Lower leg skin (tissue), 4 donors: ENCODE results near the gene AFF4. TPM values are rescaled to one million over a fixed set of nuclear protein-coding genes. Genes with fewer than 3 reads are reported as not detected.
"Not testable (repeated sequence)": the region's sequence is repeated elsewhere in the genome, so short reads cannot be mapped to it uniquely, and the experiment has no call there.

Experiments used
- DNase-seq, 2 donors: peaks; one replicate each; pipeline ENCODE4 v3.0.0-alpha.2; 2019; ENCODE audit warnings: low spot score in 2 of 2
- H3K4me3 ChIP-seq: fragments of 200-600 bp; sonication (generic); 2 replicates; pipeline ENCODE4 v1.5.1; 2017; ENCODE audit warnings: mild to moderate bottlenecking, low read depth; ENCODE audit not compliant: poor library complexity, severe bottlenecking
- POLR2A ChIP-seq, 2 donors: fragments of 450-650 bp; IDR thresholded peaks; one replicate each; pipeline ENCODE4 v1.6.1; 2016 to 2017; ENCODE audit warnings: antibody characterized with exemption in 2 of 2, mild to moderate bottlenecking in 1 of 2, moderate library complexity in 1 of 2
- WGBS, 2 donors: methylation state at CpG; one replicate each; pipeline ENCODE4 v1.1.5; 2018; 5-methylcytosine and 5-hydroxymethylcytosine counted together
- intact Hi-C: fragments of 100-400 bp; cut with DNase I; formaldehyde crosslinking; loops from one replicate; pipeline ENCODE4 v1.15.0; 2023; ENCODE audit warnings: low total_unique reads
- total RNA-seq, 4 donors: library from RNA; depleted of rRNA; stranded (reverse); fragments of >200 nt; gene quantifications; one replicate each; pipeline ENCODE4 v1.1.0, GENCODE V29; 2016
- TF ChIP-seq, protein P1 (sequence below), 3 donors: fragments of 450-650 bp; IDR thresholded peaks; one replicate each; pipeline ENCODE4 v1.5.1; 2016; ENCODE audit warnings: antibody characterized with exemption in 3 of 3, mild to moderate bottlenecking in 3 of 3, moderate library complexity in 2 of 3

The AFF4 gene
- total RNA-seq, 4 donors from 2014 or later, result 47.9 to 79.2 (median 57.9) TPM

DNA sequence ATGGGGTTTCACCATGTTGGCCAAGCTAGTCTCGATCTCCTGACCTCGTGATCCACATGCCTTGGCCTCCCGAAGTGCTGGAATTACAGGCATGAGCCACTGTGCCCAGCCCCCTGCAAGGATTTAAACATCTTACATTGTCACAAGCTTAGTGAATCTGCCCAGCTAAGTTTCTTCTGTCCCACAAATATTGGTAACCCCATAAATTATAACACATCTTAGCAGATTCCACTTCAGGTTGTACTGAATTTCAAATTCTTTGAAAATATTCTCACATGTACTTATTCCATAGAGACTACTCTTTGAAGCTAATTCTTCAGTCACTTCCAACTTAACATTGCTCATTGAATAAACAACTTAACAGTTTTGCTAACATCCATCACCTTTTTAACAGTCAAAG, 13.4 kb upstream of the AFF4 start:
- no peak for TF ChIP-seq POLR2A (IDR thresholded peaks at IDR 0.05)
- TF ChIP-seq, protein P1, sequence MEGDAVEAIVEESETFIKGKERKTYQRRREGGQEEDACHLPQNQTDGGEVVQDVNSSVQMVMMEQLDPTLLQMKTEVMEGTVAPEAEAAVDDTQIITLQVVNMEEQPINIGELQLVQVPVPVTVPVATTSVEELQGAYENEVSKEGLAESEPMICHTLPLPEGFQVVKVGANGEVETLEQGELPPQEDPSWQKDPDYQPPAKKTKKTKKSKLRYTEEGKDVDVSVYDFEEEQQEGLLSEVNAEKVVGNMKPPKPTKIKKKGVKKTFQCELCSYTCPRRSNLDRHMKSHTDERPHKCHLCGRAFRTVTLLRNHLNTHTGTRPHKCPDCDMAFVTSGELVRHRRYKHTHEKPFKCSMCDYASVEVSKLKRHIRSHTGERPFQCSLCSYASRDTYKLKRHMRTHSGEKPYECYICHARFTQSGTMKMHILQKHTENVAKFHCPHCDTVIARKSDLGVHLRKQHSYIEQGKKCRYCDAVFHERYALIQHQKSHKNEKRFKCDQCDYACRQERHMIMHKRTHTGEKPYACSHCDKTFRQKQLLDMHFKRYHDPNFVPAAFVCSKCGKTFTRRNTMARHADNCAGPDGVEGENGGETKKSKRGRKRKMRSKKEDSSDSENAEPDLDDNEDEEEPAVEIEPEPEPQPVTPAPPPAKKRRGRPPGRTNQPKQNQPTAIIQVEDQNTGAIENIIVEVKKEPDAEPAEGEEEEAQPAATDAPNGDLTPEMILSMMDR (IDR thresholded peaks at IDR 0.05), result no peak
- DNase-seq, result no peak
- intact Hi-C loops, result no loop called here
- no peak overlapping the region for H3K4me3 ChIP-seq
- WGBS, 2 donors, result 89 to 100% methylated on average over 3 of the region's 3 CpGs

DNA sequence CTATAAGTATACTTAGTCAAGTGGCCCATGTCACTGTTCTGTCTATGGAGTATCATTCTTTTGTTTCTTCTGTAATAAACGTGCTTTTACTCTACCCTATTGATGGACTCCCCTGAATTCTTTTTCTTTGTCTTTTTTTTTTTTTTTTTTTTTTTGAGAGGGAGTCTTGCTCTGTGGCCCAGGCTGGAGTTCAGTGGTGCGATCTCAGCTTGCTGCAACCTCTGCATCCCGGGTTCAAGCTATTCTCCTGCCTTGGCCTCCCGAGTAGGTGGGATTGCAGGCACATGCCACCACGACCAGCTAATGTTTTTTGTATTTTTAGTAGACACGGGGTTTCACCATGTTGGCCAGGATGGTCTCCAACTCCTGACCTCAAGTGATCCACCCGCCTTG, 9.0 kb upstream of the AFF4 start:
- H3K4me3 ChIP-seq, DNase-seq, intact Hi-C loops: not testable (repeated sequence)
- WGBS, 2 donors, result 90 to 94% methylated on average over 7 of the region's 7 CpGs

DNA sequence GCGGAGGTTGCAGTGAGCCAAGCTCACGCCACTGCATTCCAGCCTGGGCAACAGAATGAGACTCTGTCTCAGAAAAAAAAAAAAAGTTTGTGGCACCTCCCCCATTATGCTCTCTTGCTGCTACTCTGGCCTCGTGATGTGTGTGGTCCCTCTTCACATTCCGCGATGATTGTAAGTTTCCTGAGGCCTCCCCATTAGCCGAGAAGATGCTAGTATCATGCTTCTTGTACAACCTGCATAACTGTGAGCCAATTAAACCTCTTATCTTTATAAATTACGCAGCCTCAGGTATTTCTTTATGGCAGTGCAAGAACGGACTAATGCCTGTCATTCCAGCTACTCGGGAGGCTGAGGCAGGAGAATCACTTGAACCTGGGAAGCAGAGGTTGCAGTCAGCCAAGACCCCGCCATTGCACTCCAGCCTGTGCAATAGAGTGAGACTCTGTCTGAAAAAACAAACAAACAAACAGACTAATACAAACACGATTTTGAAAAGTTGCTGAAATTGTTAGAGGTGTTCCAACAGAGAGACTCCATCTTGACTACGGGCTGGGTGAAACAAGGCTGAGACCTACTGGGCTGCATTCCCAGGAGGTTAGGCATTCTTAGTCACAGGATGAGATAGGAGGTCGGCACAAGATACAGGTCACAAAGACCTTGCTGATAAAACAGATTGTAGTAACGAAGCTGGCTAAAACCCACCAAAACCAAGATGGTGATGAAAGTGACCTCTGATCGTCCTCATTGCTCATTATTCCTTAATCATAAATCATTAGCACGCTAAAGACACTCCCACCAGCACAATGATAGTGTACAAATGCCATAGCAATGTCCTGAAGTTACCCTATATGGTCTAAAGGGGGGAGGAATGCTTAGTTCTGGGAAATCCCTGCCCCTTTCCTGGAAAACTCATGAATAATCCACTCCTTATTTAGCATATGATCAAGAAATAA, 8.3 kb upstream of the AFF4 start:
- no peak for DNase-seq
- H3K4me3 ChIP-seq, result no peak overlapping the region
- intact Hi-C loops, result no loop called here
- TF ChIP-seq POLR2A (IDR thresholded peaks at IDR 0.05), result no peak
- TF ChIP-seq, protein P1 (IDR thresholded peaks at IDR 0.05), result no peak
- WGBS, 2 donors, result 83 to 84% methylated on average over 16 of the region's 16 CpGs

GRCh38 chr5:132965120-132965519, 1.7 kb upstream of the AFF4 start:
- no peak for DNase-seq
- intact Hi-C loops, result no loop called here
- 92 to 95% methylated on average over 4 of the region's 4 CpGs for WGBS, 2 donors
- TF ChIP-seq POLR2A (IDR thresholded peaks at IDR 0.05), result no peak
- TF ChIP-seq, protein P1 (IDR thresholded peaks at IDR 0.05), result no peak
- H3K4me3 ChIP-seq, result no peak overlapping the region

DNA sequence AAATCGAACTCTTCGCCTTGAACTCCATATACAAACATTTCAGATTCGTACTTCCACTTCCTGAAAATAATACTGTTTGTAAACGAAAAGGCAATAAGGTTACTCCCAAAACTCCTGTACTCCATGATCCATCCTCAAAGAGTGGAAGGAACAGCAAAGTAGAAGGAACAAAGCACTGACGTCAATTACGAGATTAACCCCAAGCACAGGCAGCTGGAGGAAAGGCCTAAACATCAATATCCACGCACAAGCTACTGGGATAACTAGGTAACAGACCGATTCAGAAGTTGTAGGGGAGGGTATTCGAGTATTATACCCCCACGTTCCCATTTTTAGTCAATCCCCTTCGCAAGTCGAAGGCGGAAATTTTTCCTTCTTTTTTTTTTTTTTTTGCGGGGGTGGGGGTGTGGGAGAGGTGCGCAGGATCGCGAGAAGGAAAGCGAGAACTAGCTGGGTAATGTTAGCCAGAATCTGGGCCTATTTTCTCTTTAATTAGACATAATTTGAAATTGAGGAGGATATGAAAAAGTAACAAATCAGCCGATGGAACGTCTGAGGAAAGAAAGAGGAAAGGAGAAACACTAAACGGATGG, 909 bp downstream of the AFF4 start:
- WGBS, 2 donors, result 0% methylated on average over 21 of the region's 21 CpGs
- H3K4me3 ChIP-seq, result peak overlapping the region; percentile 98
- DNase-seq, result no peak
- intact Hi-C loops, result no loop called here
- no peak for TF ChIP-seq POLR2A (IDR thresholded peaks at IDR 0.05)
- TF ChIP-seq, protein P1 (IDR thresholded peaks at IDR 0.05), result no peak

DNA sequence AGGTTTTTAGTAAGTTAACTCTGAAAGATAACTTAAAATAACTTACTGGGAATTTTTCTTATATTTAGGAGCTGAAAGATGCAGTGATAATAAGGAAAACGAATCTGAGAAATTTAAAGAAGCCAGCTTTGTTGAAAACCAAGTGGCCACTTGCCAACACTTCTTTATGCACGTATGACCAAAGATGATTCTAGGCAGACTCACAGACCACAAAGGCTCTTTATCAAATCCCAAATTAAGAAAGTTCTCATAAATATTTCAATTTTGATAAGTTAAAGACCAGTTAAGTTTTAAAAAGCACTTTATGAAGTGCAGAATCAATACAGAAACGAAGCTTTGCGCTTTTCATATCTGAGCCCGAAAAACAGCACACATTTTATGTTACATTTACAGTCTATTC, 1.5 kb downstream of the AFF4 start:
- TF ChIP-seq POLR2A (IDR thresholded peaks at IDR 0.05), result no peak
- TF ChIP-seq, protein P1 (IDR thresholded peaks at IDR 0.05), result no peak
- 8 to 9% methylated on average over 5 of the region's 5 CpGs for WGBS, 2 donors
- intact Hi-C loops, result no loop called here
- H3K4me3 ChIP-seq, result no peak overlapping the region
- DNase-seq, result no peak

GRCh38 chr5:132961123-132961815, 2.2 kb downstream of the AFF4 start:
- 82 to 84% methylated on average over 11 of the region's 11 CpGs for WGBS, 2 donors
- intact Hi-C loops, DNase-seq, H3K4me3 ChIP-seq: not testable (repeated sequence)

- 86 to 93% methylated on average over 6 of the region's 6 CpGs for WGBS, 2 donors
- H3K4me3 ChIP-seq, intact Hi-C loops, DNase-seq: not testable (repeated sequence)
These were observed 7.2 kb downstream of the AFF4 start for GRCh38 chr5:132956166-132956799.
